Measurements from ENCODE around the gene PCCB. TPM values are rescaled to one million over a fixed set of nuclear protein-coding genes. Genes with fewer than 3 reads are reported as not detected.

The PCCB gene
- polyA plus RNA-seq, 4 donors: 60.1 to 82.2 (median 70.4) TPM

- DNase-seq (ENCODE audit: low read depth in 4 of 4, low spot score in 3 of 4): no peak
Measured at GRCh38 chr3:136378011-136378410, 127.9 kb downstream of the PCCB start.

Other genes with a start within 250 kb of the PCCB start
- 10 to 100 TPM; 43.8 to 52.4 (median 48.4) TPM for gene MSL2, start 54.0 kb upstream of the PCCB start, polyA plus RNA-seq (ENCODE audit: insufficient read length in 4 of 4)